ENCODE data around the gene KCNK6.

KCNK6 gene

GRCh38 chr19:38298821-38299680 lies 20.6 kb upstream of the KCNK6 start:
- DNase-seq = no peak

- DNase-seq = no peak
These were observed 15.9 kb upstream of the KCNK6 start, which contains the start of gene C19orf33 for GRCh38 chr19:38303517-38304351. TSS of gene C19orf33 (plus strand) at chr19:38304251. CDS start at chr19:38304262, 11 bp downstream.

- no peak for DNase-seq
These were observed 15.2 kb upstream of the KCNK6 start for GRCh38 chr19:38304352-38304865.

- peak; percentile 49 for DNase-seq
These were observed 14.7 kb upstream of the KCNK6 start for GRCh38 chr19:38304866-38305429.

GRCh38 chr19:38306236-38306635 lies 13.4 kb upstream of the KCNK6 start:
- no peak for DNase-seq

- no peak for DNase-seq
These were observed 12.6 kb upstream of the KCNK6 start for GRCh38 chr19:38307076-38307475.

- DNase-seq = no peak
These were observed 12.0 kb upstream of the KCNK6 start for GRCh38 chr19:38307597-38307996.

GRCh38 chr19:38308006-38308766 lies 11.5 kb upstream of the KCNK6 start:
- no peak for DNase-seq

- no peak for DNase-seq
These were observed 10.6 kb upstream of the KCNK6 start for GRCh38 chr19:38308926-38309614.

- no peak for DNase-seq
These were observed 9.9 kb upstream of the KCNK6 start for GRCh38 chr19:38309615-38310278.

- DNase-seq = no peak
These were observed 9.4 kb upstream of the KCNK6 start for GRCh38 chr19:38310279-38310670.

- DNase-seq = no peak
These were observed 8.7 kb upstream of the KCNK6 start for GRCh38 chr19:38310986-38311385.

GRCh38 chr19:38315657-38316476 lies 3.8 kb upstream of the KCNK6 start, which contains the start of gene YIF1B:
TSS of gene YIF1B (minus strand) at chr19:38315947. CDS start at chr19:38315917, 30 bp downstream.
- peak; percentile 99 for DNase-seq

GRCh38 chr19:38316477-38317067 lies 3.1 kb upstream of the KCNK6 start:
- DNase-seq = no peak

- no peak for DNase-seq
These were observed 2.5 kb upstream of the KCNK6 start for GRCh38 chr19:38317104-38317612.

GRCh38 chr19:38318660-38319059 lies 985 bp upstream of the KCNK6 start:
- no peak for DNase-seq

- no peak for DNase-seq
These were observed 1.3 kb downstream of the KCNK6 start for GRCh38 chr19:38320969-38321339.

GRCh38 chr19:38321646-38322196 lies 2.1 kb downstream of the KCNK6 start:
- no peak for DNase-seq

GRCh38 chr19:38323291-38323690 lies 3.6 kb downstream of the KCNK6 start:
- no peak for DNase-seq

Measured in right hindlimb (tissue), 1 donor.